Stimulated activated CD8-positive, alpha-beta memory T cell treated with anti-CD3 and anti-CD28 coated beads, Interleukin-12 subunit alpha, Interleukin-12 subunit beta, amount 100 ng/mL, for 1 hour (primary cell): ENCODE measurements around the gene MINDY4.

Source experiments
- DNase-seq: peaks from one replicate; pipeline ENCODE4 v3.0.0-alpha.2; 2020; ENCODE audit warnings: low read depth

MINDY4 gene

GRCh38 chr7:30852744-30853288 is 81.6 kb downstream of the MINDY4 start:
- no peak for DNase-seq

GRCh38 chr7:30853576-30853975 is 82.4 kb downstream of the MINDY4 start:
- DNase-seq = no peak

- no peak for DNase-seq
Observed at GRCh38 chr7:30855936-30856335, 84.7 kb downstream of the MINDY4 start.

- DNase-seq = no peak
Observed at GRCh38 chr7:30858576-30858975, 87.4 kb downstream of the MINDY4 start.

- DNase-seq = no peak
Observed at GRCh38 chr7:30859202-30859939, 88.2 kb downstream of the MINDY4 start.

GRCh38 chr7:30859940-30860496 is 88.8 kb downstream of the MINDY4 start:
- no peak for DNase-seq

GRCh38 chr7:30861612-30862011 is 90.4 kb downstream of the MINDY4 start:
- no peak for DNase-seq

- no peak for DNase-seq
Observed at GRCh38 chr7:30862995-30863705, 91.9 kb downstream of the MINDY4 start.

GRCh38 chr7:30863706-30864035 is 92.5 kb downstream of the MINDY4 start:
- DNase-seq = no peak

- no peak for DNase-seq
Observed at GRCh38 chr7:30864101-30864500, 92.9 kb downstream of the MINDY4 start.

GRCh38 chr7:30865076-30865475 is 93.9 kb downstream of the MINDY4 start:
- DNase-seq = no peak

GRCh38 chr7:30865821-30866220 is 94.6 kb downstream of the MINDY4 start:
- DNase-seq = no peak

GRCh38 chr7:30866939-30867338 is 95.7 kb downstream of the MINDY4 start:
- no peak for DNase-seq

GRCh38 chr7:30867483-30867882 is 96.3 kb downstream of the MINDY4 start:
- DNase-seq = no peak

GRCh38 chr7:30869794-30870611 is 98.8 kb downstream of the MINDY4 start:
- no peak for DNase-seq

GRCh38 chr7:30870821-30871518 is 99.8 kb downstream of the MINDY4 start:
- no peak for DNase-seq

GRCh38 chr7:30871655-30872054 is 100.4 kb downstream of the MINDY4 start:
- no peak for DNase-seq

- no peak for DNase-seq
Observed at GRCh38 chr7:30873207-30873606, 102.0 kb downstream of the MINDY4 start.

GRCh38 chr7:30873656-30874055 is 102.4 kb downstream of the MINDY4 start:
- no peak for DNase-seq

GRCh38 chr7:30874656-30875302 is 103.6 kb downstream of the MINDY4 start:
- DNase-seq = no peak
